ENCODE results near the gene ATG13.

Gene ATG13

GRCh38 chr11:46661836-46662235, 44.5 kb downstream of the ATG13 start:
- Histone ChIP-seq H3K36me3 (ENCODE audit: insufficient read depth, insufficient read length, low read length) (peaks cover 76% of the 10 kb centered on the region), H3K9me3 (ENCODE audit: insufficient read depth, low read length) (no peaks in the 10 kb centered on the region), H3K9ac (ENCODE audit: insufficient read length, low read depth) (no peak overlapping the region), H3K27me3 (ENCODE audit: insufficient read depth, insufficient read length) (no peaks in the 10 kb centered on the region), H3K4me3 (ENCODE audit: insufficient read length, low read depth) (no peak overlapping the region), H3K4me1 (ENCODE audit: insufficient read depth, insufficient read length) (no peaks in the 10 kb centered on the region)
- no peak for DNase-seq (ENCODE audit: low read depth, low spot score)
- TF ChIP-seq SUZ12 (IDR thresholded peaks at IDR 0.05; ENCODE audit: extremely low read depth, insufficient read depth, insufficient read length), result no peak

- H3K9me3 ChIP-seq (ENCODE audit: insufficient read depth, low read length), result no peaks in the 10 kb centered on the region
- no peaks in the 10 kb centered on the region for H3K27me3 ChIP-seq (ENCODE audit: insufficient read depth, insufficient read length)
- H3K36me3 ChIP-seq (ENCODE audit: insufficient read depth, insufficient read length, low read length), result peaks cover 76% of the 10 kb centered on the region
- no peak overlapping the region for H3K4me3 ChIP-seq (ENCODE audit: insufficient read length, low read depth)
- no peak for TF ChIP-seq SUZ12 (IDR thresholded peaks at IDR 0.05; ENCODE audit: extremely low read depth, insufficient read depth, insufficient read length)
- no peak for TF ChIP-seq ZNF274 (IDR thresholded peaks at IDR 0.05; ENCODE audit: low read depth, low read length)
- no peak for TF ChIP-seq YY1 (IDR thresholded peaks at IDR 0.05; ENCODE audit: insufficient read depth, insufficient read length)
- DNase-seq (ENCODE audit: low read depth, low spot score), result no peak
- no peaks in the 10 kb centered on the region for H3K4me1 ChIP-seq (ENCODE audit: insufficient read depth, insufficient read length)
- H3K9ac ChIP-seq (ENCODE audit: insufficient read length, low read depth), result no peak overlapping the region
Observed at GRCh38 chr11:46662366-46662765, 45.0 kb downstream of the ATG13 start.

- Histone ChIP-seq H3K9me3 (ENCODE audit: insufficient read depth, low read length) (no peaks in the 10 kb centered on the region), H3K4me1 (ENCODE audit: insufficient read depth, insufficient read length) (no peaks in the 10 kb centered on the region), H3K9ac (ENCODE audit: insufficient read length, low read depth) (no peak overlapping the region), H3K27me3 (ENCODE audit: insufficient read depth, insufficient read length) (no peaks in the 10 kb centered on the region), H3K4me3 (ENCODE audit: insufficient read length, low read depth) (no peak overlapping the region), H3K36me3 (ENCODE audit: insufficient read depth, insufficient read length, low read length) (peaks cover 77% of the 10 kb centered on the region)
- TF ChIP-seq ZNF274 (IDR thresholded peaks at IDR 0.05; ENCODE audit: low read depth, low read length) (no peak), YY1 (IDR thresholded peaks at IDR 0.05; ENCODE audit: insufficient read depth, insufficient read length) (no peak), SUZ12 (IDR thresholded peaks at IDR 0.05; ENCODE audit: extremely low read depth, insufficient read depth, insufficient read length) (no peak)
- DNase-seq (ENCODE audit: low read depth, low spot score), result no peak
Observed at GRCh38 chr11:46663277-46663940, 46.1 kb downstream of the ATG13 start.

GRCh38 chr11:46664612-46665011, 47.3 kb downstream of the ATG13 start:
- TF ChIP-seq SUZ12 (IDR thresholded peaks at IDR 0.05; ENCODE audit: extremely low read depth, insufficient read depth, insufficient read length), result no peak
- no peak for TF ChIP-seq YY1 (IDR thresholded peaks at IDR 0.05; ENCODE audit: insufficient read depth, insufficient read length)
- TF ChIP-seq ZNF274 (IDR thresholded peaks at IDR 0.05; ENCODE audit: low read depth, low read length), result no peak

GRCh38 chr11:46665356-46665755, 48.0 kb downstream of the ATG13 start:
- no peaks in the 10 kb centered on the region for H3K27me3 ChIP-seq (ENCODE audit: insufficient read depth, insufficient read length)
- H3K4me1 ChIP-seq (ENCODE audit: insufficient read depth, insufficient read length), result no peaks in the 10 kb centered on the region
- no peaks in the 10 kb centered on the region for H3K9me3 ChIP-seq (ENCODE audit: insufficient read depth, low read length)
- TF ChIP-seq YY1 (IDR thresholded peaks at IDR 0.05; ENCODE audit: insufficient read depth, insufficient read length) (no peak), SUZ12 (IDR thresholded peaks at IDR 0.05; ENCODE audit: extremely low read depth, insufficient read depth, insufficient read length) (no peak), ZNF274 (IDR thresholded peaks at IDR 0.05; ENCODE audit: low read depth, low read length) (no peak)
- H3K36me3 ChIP-seq (ENCODE audit: insufficient read depth, insufficient read length, low read length), result peaks cover 77% of the 10 kb centered on the region
- H3K9ac ChIP-seq (ENCODE audit: insufficient read length, low read depth), result no peak overlapping the region
- H3K4me3 ChIP-seq (ENCODE audit: insufficient read length, low read depth), result no peak overlapping the region
- no peak for DNase-seq (ENCODE audit: low read depth, low spot score)

More at GRCh38 chr11:46664612-46665011, 47.3 kb downstream of the ATG13 start:
- H3K27me3 ChIP-seq (ENCODE audit: insufficient read depth, insufficient read length), result no peaks in the 10 kb centered on the region
- DNase-seq (ENCODE audit: low read depth, low spot score), result no peak
- H3K9me3 ChIP-seq (ENCODE audit: insufficient read depth, low read length), result no peaks in the 10 kb centered on the region
- no peaks in the 10 kb centered on the region for H3K4me1 ChIP-seq (ENCODE audit: insufficient read depth, insufficient read length)
- H3K36me3 ChIP-seq (ENCODE audit: insufficient read depth, insufficient read length, low read length), result peaks cover 77% of the 10 kb centered on the region
- no peak overlapping the region for H3K4me3 ChIP-seq (ENCODE audit: insufficient read length, low read depth)
- H3K9ac ChIP-seq (ENCODE audit: insufficient read length, low read depth), result no peak overlapping the region

- no peak overlapping the region for H3K4me3 ChIP-seq (ENCODE audit: insufficient read length, low read depth)
- H3K36me3 ChIP-seq (ENCODE audit: insufficient read depth, insufficient read length, low read length), result peaks cover 83% of the 10 kb centered on the region
- H3K9ac ChIP-seq (ENCODE audit: insufficient read length, low read depth), result no peak overlapping the region
- H3K27me3 ChIP-seq (ENCODE audit: insufficient read depth, insufficient read length), result no peaks in the 10 kb centered on the region
- no peaks in the 10 kb centered on the region for H3K4me1 ChIP-seq (ENCODE audit: insufficient read depth, insufficient read length)
- TF ChIP-seq SUZ12 (IDR thresholded peaks at IDR 0.05; ENCODE audit: extremely low read depth, insufficient read depth, insufficient read length), result no peak
- TF ChIP-seq ZNF274 (IDR thresholded peaks at IDR 0.05; ENCODE audit: low read depth, low read length), result no peak
- no peak for TF ChIP-seq YY1 (IDR thresholded peaks at IDR 0.05; ENCODE audit: insufficient read depth, insufficient read length)
- no peak for DNase-seq (ENCODE audit: low read depth, low spot score)
- H3K9me3 ChIP-seq (ENCODE audit: insufficient read depth, low read length), result no peaks in the 10 kb centered on the region
Observed at GRCh38 chr11:46666516-46666915, 49.2 kb downstream of the ATG13 start.

GRCh38 chr11:46667043-46667481, 49.7 kb downstream of the ATG13 start:
- Histone ChIP-seq H3K36me3 (ENCODE audit: insufficient read depth, insufficient read length, low read length) (peaks cover 83% of the 10 kb centered on the region), H3K9me3 (ENCODE audit: insufficient read depth, low read length) (no peaks in the 10 kb centered on the region), H3K4me3 (ENCODE audit: insufficient read length, low read depth) (no peak overlapping the region), H3K9ac (ENCODE audit: insufficient read length, low read depth) (no peak overlapping the region), H3K27me3 (ENCODE audit: insufficient read depth, insufficient read length) (no peaks in the 10 kb centered on the region), H3K4me1 (ENCODE audit: insufficient read depth, insufficient read length) (no peaks in the 10 kb centered on the region)
- DNase-seq (ENCODE audit: low read depth, low spot score), result no peak
- TF ChIP-seq SUZ12 (IDR thresholded peaks at IDR 0.05; ENCODE audit: extremely low read depth, insufficient read depth, insufficient read length), result no peak
- TF ChIP-seq YY1 (IDR thresholded peaks at IDR 0.05; ENCODE audit: insufficient read depth, insufficient read length), result no peak
- no peak for TF ChIP-seq ZNF274 (IDR thresholded peaks at IDR 0.05; ENCODE audit: low read depth, low read length)

Data from NT2/D1 (cell line).